ENCODE measurements around the gene INTS1. TPM values are rescaled to one million over a fixed set of nuclear protein-coding genes. Genes with fewer than 3 reads are reported as not detected.

The INTS1 gene
- total and polyA plus RNA-seq, 10 of the 15 experiments (the other 5 are each of a cell fraction or from before 2014, with no cell fraction given): 0.52 to 89.0 (median 15.1) TPM

DNA sequence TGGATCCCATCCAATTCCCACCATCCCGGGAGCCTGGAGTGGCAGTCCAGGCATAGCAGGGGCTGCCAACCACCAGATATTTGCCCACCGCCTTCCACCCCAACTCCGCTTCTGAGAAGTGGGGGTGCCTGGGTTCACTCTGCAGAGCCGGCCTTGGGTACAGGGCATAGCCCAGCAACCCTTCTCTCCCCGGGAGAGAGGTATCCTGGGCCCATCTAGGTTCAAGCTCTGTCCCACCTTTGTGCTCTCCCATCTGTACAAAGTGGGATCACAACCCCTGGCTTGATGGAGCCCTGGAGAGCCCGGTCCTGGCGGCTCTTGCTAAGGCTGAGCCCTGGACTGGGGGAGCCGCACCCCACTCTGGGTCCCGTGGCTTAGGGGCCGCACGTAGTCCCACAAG is 57.1 kb downstream of the INTS1 start:
- no peaks in the 10 kb centered on the region for H3K79me2 ChIP-seq (ENCODE audit: control insufficient read depth, insufficient read depth, low read length)
- no peaks in the 10 kb centered on the region for H3K36me3 ChIP-seq (ENCODE audit: control insufficient read depth in 2 of 2, insufficient read depth in 2 of 2, low read length in 1 of 2)
- no peak overlapping the region for H3K27ac ChIP-seq (ENCODE audit: control insufficient read depth, insufficient read depth)
- no peak overlapping the region for H3K4me2 ChIP-seq (ENCODE audit: control insufficient read depth, insufficient read depth)
- H3K9me3 ChIP-seq (replicated peaks; ENCODE audit: control insufficient read depth, insufficient read depth, low read length): no peaks in the 10 kb centered on the region
- H3K27me3 ChIP-seq (replicated peaks in 1 of 2; ENCODE audit: control insufficient read depth in 2 of 2, insufficient read depth in 2 of 2, low read length in 1 of 2): no peaks in the 10 kb centered on the region; a peak in 1 of 4 replicates
- SMC1A ChIA-PET (ENCODE audit: uncharacterized antibody, unreplicated experiment): no interaction called here
- no peak overlapping the region for H3K4me3 ChIP-seq
- POLR2A ChIA-PET: no interaction called here
- BruUV-seq (replicated peaks): no TSS peak
- H4K20me1 ChIP-seq (ENCODE audit: control insufficient read depth, insufficient read depth): no peaks in the 10 kb centered on the region
- RAD21 ChIA-PET (ENCODE audit: unreplicated experiment): no interaction called here
- FAIRE-seq (no peak), DNase-seq (ENCODE audit: low read depth, low spot score) (no peak), ATAC-seq (peak; percentile 30; the same call in 2 of the 3 replicates)
- intact Hi-C loops (cut with micrococcal nuclease; ENCODE audit: unreplicated experiment): no loop called here
- in situ Hi-C loops (cut with MboI): no loop called here
- no peak overlapping the region for H3K9ac ChIP-seq (ENCODE audit: control insufficient read depth, insufficient read depth, low read length)
- no peak overlapping the region for H2AFZ ChIP-seq (ENCODE audit: control insufficient read depth, low read depth, low read length)
- CTCF ChIA-PET: no interaction called here
- WGBS (ENCODE audit: insufficient coverage, insufficient replicate concordance, low lambda C conversion rate, missing lambda C conversion rate): 69% methylated on average over 10 of the region's 11 CpGs
- H3K4me1 ChIP-seq (ENCODE audit: control insufficient read depth, insufficient read depth, low read length): no peaks in the 10 kb centered on the region
- TF ChIP-seq SMAD5 (IDR thresholded peaks at IDR 0.05; ENCODE audit: low read depth): no peak
- no peak for TF ChIP-seq JUND (IDR thresholded peaks at IDR 0.05; ENCODE audit: low read depth, low read length)
- TF ChIP-seq NBN (IDR thresholded peaks at IDR 0.05): no peak
- no peak for TF ChIP-seq TBL1XR1 (IDR thresholded peaks at IDR 0.05; ENCODE audit: low read depth, low read length)
- no peak for TF ChIP-seq TCF12 (IDR thresholded peaks at IDR 0.05; ENCODE audit: low read depth, low read length)
- no peak for TF ChIP-seq BACH1 (IDR thresholded peaks at IDR 0.05; ENCODE audit: borderline replicate concordance)
- TF ChIP-seq BCL11A (IDR thresholded peaks at IDR 0.05; ENCODE audit: low read depth, low read length): no peak
- TF ChIP-seq HDAC2 (IDR thresholded peaks at IDR 0.05): no peak
- no peak for TF ChIP-seq SUPT20H (IDR thresholded peaks at IDR 0.05; ENCODE audit: borderline replicate concordance, control insufficient read depth, low read depth, low read length)
- no peak for TF ChIP-seq POLR2AphosphoS5 (IDR thresholded peaks at IDR 0.05; ENCODE audit: low read length)
- TF ChIP-seq PAX8 (IDR thresholded peaks at IDR 0.05): no peak
- no peak for TF ChIP-seq RAD51 (IDR thresholded peaks at IDR 0.05)
- TF ChIP-seq CBX3 (IDR thresholded peaks at IDR 0.05; ENCODE audit: borderline replicate concordance, low read depth): no peak

Data from GM12878 (cell line).